NCI-H146 (cell line): Measurements from ENCODE around the gene AHNAK2.
"Not testable (repeated sequence)": the region's sequence is repeated elsewhere in the genome, so short reads cannot be mapped to it uniquely, and the experiment has no call there.

Experiments
- DNase-seq: peaks from one replicate; lab custom pipeline; 2025; lab: John Stamatoyannopoulos, UW

The AHNAK2 gene

DNA sequence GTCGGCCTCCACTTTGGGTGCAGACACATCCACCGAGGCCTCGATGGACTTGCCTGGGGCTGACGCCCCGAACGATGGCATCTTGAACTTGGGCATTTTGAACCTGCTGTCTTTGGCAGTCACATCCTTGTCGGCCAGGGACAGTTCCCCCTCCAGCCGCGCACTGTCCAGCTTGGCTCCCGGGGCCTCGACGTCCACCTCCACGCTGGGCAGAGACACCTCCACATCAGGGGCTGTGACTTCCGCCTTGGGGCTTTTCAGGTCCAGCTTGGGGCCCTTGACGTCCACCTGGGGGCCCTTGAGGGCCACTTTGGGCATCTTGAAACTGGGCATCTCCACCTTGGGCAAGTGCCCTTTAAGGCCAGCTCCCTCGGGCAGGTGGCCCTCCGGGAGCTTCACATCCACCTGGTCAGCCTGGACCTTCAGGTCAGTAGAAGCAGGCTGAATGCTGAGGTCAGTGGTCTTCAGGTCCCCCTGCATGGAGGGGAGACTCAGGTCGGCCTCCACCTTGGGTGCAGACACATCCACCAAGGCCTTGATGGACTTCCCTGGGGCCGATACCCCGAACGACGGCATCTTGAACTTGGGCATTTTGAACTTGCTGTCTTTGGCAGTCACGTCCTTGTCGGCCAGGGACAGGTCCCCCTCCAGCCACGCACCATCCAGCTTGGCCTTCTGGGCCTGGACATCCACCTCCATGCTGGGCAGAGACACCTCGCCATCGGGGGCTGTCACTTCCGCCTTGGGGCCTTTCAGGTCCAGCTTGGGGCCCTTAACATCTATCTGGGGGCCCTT lies 26.1 kb downstream of the AHNAK2 start:
- not testable (repeated sequence) for DNase-seq

DNA sequence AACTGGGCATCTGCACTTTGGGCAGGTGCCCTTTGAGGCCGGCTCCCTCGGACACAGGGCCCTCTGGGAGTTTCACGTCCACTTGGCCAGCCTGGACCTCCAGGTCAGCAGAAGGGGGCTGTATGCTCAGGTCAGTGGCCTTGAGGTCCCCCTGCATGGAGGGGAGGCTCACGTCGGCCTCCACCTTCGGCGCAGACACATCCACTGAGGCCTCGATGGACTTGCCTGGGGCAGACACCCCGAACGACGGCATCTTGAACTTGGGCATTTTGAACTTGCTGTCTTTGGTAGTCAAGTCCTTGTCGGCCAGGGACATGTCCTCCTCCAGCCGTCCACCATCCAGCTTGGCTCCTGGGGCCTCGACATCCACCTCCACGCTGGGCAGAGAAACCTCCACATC lies 27.5 kb downstream of the AHNAK2 start:
- not testable (repeated sequence) for DNase-seq

DNA sequence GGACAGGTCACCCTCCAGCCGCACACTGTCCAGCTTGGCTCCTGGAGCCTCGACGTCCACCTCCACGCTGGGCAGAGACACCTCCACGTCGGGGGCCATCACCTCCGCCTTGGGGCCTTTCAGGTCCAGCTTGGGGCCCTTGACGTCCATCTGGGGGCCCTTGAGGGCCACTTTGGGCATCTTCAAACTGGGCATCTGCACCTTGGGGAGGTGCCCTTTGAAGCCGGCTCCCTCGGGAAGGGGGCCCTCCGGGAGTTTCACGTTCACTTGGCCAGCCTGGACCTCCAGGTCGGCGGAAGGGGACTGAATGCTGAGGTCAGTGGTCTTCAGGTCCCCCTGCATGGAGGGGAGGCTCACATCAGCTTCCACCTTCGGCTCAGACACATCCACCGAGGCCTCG lies 28.2 kb downstream of the AHNAK2 start:
- DNase-seq, result no peak

DNA sequence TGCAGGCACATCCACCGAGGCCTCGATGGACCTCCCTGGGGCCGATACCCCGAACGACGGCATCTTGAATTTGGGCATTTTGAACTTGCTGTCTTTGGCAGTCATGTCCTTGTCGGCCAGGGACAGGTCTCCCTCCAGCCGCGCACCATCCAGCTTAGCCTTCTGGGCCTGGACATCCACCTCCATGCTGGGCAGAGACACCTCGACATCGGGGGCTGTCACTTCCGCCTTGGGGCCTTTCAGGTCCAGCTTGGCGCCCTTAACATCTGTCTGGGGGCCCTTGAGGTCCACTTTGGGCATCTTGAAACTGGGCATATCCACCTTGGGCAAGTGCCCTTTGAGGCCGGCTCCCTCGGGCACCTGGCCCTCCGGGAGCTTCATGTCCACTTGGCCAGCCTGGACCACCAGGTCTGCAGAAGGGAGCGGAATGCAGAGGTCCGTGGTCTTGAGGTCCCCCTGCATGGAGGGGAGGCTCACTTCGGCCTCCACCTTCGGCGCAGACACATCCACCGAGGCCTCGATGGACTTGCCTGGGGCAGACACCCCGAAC lies 28.7 kb downstream of the AHNAK2 start:
- DNase-seq, result not testable (repeated sequence)

DNA sequence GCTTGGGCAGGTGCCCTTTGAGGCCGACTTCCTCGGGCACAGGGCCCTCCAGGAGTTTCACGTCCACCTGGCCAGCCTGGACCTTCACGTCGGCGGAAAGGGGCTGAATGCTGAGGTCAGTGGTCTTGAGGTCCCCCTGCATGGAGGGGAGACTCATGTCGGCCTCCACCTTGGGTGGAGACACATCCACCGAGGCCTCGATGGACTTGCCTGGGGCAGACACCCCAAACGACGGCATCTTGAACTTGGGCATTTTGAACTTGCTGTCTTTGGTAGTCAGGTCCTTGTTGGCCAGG lies 29.5 kb downstream of the AHNAK2 start:
- no peak for DNase-seq

DNA sequence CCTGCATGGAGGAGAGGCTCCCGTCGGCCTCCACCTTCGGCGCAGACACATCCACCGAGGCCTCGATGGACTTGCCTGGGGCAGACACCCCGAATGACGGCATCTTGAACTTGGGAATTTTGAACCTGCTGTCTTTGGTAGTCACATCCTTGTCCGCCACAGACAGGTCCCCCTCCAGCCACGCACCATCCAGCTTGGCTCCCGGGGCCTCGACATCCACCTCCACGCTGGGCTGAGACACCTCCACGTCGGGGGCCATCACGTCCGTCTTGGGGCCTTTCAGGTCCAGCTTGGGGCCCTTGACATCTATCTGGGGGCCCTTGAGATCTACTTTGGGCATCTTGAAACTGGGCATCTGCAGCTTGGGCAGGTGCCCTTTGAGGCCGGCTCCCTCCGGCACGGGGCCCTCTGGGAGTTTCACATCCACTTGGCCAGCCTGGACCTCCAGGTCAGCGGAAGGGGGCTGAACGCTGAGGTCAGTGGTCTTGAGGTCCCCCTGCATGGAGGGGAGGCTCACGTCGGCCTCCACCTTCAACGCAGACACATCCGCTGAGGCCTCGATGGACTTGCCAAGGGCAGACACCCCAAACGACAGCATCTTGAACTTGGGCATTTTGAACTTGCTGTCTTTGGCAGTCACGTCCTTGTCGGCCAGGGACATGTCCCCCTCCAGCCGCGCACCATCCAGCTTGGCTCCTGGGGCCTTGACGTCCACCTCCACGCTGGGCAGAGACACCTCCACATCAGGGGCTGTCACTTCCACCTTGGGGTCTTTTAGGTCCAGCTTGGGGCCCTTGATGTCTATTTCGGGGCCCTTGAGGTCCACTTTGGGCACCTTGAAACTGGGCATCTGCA lies 30.1 kb downstream of the AHNAK2 start:
- DNase-seq, result not testable (repeated sequence)

DNA sequence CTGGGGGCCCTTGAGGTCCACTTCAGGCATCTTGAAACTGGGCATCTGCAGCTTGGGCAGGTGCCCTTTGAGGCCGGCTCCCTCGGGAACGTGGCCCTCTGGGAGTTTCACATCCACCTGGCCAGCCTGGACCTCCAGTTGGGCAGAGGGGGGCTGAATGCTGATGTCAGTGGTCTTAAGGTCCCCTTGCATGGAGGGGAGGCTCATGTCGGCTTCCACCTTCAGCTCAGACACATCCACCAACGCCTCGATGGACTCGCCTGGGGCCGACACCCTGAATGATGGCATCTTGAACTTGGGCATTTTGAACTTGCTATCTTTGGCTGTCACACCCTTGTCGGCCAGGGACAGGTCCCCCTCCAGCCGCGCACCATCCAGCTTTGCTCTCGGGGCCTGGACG lies 31.0 kb downstream of the AHNAK2 start:
- DNase-seq, result not testable (repeated sequence)

DNA sequence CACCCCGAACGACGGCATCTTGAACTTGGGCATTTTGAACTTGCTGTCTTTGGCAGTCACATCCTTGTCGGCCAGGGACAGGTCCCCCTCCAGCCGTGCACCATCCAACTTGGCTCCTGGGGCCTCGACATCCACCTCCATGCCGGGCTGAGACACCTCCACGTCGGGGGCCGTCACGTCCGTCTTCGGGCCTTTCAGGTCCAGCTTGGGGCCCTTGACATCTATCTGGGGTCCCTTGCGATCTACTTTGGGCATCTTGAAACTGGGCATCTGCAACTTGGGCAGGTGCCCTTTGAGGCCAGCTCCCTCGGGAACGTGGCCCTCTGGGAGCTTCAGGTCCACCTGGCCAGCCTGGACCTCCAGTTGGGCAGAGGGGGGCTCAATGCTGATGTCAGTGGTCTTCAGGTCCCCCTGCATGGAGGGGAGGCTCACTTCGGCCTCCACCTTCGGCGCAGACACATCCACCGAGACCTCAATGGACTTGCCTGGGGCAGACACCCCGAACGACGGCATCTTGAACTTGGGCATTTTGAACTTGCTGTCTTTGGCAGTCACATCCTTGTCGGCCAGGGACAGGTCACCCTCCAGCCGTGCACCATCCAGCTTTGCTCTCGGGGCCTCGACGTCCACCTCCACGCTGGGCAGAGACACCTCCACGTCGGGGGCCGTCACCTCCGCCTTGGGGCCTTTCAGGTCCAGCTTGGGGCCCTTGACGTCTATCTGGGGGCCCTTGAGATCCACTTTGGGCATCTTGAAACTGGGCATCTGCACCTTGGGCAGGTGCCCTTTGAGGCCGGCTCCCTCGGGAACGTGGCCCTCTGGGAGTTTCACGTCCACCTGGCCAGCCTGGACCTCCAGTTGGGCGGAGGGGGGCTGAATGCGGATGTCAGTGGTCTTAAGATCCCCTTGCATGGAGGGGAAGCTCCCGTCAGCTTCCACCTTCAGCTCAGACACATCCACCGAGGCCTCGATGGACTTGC lies 31.9 kb downstream of the AHNAK2 start:
- DNase-seq, result not testable (repeated sequence)

DNA sequence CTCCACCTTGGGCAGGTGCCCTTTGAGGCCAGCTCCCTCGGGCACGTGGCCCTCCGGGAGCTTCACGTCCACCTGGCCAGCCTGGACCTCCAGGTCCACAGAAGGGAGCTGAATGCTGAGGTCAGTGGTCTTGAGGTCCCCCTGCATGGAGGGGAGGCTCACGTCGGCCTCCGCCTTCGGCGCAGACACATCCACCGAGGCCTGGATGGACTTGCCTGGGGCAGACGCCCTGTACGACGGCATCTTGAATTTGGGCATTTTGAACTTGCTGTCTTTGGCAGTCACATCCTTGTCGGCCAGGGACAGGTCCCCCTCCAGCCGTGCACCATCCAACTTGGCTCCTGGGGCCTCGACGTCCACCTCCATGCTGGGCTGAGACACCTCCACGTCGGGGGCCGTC lies 32.9 kb downstream of the AHNAK2 start:
- not testable (repeated sequence) for DNase-seq

DNA sequence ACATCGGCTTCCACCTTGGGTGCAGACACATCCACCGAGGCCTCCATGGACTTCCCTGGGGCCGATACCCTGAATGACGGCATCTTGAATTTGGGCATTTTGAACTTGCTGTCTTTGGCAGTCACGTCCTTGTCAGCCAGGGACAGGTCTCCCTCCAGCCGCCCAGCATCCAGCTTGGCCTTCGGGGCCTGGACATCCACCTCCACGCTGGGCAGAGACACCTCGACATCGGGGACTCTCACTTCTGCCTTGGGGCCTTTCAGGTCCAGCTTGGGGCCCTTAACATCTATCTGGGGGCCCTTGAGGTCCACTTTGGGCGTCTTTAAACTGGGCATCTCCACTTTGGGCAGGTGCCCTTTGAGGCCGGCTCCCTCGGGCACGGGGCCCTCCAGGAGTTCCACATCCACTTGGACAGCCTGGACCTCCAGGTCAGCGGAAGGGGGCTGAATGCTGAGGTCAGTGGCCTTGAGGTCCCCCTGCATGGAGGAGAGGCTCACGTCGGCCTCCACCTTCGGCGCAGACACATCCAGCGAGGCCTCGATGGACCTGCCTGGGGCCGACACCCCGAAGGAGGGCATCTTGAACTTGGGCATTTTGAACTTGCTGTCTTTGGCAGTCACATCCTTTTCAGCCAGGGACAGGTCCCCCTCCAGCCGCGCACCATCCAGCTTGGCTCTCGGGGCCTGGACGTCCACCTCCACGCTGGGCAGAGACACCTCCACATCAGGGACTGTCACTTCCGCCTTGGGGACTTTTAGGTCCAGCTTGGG lies 33.6 kb downstream of the AHNAK2 start:
- not testable (repeated sequence) for DNase-seq

DNA sequence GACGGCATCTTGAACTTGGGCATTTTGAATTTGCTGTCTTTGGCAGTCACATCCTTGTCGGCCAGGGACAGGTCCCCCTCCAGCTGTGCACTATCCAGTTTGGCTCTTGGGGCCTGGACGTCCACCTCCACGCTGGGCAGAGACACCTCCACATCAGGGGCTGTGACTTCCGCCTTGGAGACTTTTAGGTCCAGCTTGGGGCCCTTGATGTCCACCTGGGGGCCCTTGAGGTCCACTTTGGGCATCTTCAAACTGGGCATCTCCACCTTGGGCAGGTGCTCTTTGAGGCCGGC lies 34.2 kb downstream of the AHNAK2 start:
- DNase-seq, result not testable (repeated sequence)

DNA sequence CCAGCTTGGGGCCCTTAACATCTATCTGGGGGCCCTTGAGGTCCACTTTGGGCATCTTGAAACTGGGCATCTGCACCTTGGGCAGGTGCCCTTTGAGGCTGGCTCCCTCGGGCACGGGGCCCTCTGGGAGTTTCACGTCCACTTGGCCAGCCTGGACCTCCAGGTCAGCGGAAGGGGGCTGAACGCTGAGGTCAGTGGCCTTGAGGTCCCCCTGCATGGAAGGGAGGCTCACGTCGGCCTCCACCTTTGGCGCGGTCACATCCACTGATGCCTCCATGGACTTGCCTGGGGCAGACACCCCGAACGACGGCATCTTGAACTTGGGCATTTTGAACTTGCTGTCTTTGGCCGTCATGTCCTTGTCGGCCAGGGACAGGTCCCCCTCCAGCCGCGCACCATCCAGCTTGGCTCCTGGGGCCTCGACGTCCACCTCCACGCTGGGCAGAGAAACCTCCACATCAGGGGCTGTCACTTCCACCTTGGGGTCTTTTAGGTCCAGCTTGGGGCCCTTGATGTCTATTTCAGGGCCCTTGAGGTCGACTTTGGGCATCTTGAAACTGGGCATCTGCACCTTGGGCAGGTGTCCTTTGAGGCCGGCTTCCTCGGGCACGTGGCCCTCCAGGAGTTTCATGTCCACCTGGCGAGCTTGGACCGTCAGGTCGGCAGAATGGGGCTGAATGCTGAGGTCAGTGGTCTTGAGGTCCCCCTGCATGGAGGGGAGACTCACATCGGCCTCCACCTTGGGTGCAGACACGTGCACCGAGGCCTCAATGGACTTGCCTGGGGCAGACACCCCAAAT lies 34.8 kb downstream of the AHNAK2 start:
- not testable (repeated sequence) for DNase-seq

DNA sequence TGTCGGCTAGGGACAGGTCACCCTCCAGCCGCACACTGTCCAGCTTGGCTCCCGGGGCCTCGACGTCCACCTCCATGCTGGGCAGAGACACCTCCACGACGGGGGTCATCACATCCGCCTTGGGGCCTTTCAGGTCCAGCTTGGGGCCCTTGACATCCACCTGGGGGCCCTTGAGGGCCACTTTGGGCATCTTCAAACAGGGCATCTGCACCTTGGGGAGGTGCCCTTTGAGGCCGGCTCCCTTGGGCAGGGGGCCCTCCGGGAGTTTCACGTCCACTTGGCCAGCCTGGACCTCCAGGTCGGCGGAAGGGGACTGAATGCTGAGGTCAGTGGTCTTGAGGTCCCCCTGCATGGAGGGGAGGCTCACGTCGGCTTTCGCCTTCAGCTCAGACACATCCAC lies 35.6 kb downstream of the AHNAK2 start:
- DNase-seq, result no peak

DNA sequence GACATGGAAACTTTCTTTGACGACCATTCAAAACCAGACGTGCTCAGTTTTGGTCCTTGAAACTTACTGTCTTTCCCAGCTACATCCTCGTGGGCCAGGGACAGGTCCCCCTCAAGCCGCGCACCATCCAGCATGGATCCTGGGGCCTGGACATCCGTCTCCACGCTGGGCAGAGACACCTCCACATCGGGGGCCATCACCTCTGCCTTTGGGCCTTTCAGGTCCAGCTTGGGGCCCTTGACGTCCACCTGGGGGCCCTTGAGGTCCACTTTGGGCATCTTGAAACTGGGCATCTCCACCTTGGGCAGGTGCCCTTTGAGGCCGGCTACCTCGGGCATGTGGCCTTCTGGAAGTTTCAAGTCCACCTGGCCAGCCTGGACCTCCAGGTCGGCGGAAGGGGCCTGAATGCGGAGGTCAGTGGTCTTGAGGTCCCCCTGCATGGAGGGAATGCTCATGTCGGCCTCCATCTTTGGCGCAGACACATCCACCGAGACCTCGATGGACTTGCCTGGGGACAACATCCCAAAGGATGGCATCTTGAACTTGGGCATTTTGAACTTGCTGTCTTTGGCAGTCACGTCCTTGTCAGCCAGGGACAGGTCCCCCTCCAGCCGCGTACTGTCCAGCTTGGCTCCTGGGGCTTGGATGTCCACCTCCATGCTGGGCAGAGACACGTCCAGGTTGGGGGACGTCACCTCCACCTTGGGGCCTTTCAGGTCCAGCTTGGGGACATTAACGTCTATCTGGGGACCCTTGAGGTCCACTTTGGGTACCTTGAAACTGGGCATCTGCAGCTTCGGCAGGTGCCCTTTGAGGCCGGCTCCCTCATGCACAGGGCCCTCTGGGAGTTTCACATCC lies 36.4 kb downstream of the AHNAK2 start:
- DNase-seq, result no peak

DNA sequence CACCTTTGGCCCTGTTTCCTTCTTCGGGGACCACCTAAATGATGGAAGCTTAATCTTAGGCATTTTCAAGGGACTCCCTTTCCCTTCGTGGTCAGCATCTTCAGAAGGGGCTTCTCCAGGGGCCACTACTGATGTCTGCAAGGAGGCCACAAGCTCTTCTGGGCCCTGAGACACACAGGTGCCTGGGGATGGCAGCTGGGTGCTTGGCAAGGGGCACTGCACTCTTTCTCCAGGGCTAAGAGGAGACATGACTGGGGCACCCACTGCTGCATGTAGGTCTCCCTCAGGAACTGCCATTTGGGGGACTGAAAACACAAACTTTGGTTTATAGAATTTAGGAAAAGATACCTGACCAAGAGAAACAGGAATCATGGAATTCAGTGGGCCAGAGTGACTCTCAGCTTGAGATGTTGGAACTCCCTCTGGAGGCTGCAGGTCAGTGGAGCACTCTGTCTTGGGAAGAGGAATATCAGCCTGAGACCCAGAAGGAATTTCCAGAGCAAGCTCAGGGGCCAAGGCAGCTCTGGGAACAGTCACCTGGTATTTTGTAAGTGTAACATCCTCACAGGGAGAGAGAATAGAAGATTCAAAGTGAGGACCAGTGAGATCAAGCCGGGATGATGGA lies 37.5 kb downstream of the AHNAK2 start:
- DNase-seq, result no peak

DNA sequence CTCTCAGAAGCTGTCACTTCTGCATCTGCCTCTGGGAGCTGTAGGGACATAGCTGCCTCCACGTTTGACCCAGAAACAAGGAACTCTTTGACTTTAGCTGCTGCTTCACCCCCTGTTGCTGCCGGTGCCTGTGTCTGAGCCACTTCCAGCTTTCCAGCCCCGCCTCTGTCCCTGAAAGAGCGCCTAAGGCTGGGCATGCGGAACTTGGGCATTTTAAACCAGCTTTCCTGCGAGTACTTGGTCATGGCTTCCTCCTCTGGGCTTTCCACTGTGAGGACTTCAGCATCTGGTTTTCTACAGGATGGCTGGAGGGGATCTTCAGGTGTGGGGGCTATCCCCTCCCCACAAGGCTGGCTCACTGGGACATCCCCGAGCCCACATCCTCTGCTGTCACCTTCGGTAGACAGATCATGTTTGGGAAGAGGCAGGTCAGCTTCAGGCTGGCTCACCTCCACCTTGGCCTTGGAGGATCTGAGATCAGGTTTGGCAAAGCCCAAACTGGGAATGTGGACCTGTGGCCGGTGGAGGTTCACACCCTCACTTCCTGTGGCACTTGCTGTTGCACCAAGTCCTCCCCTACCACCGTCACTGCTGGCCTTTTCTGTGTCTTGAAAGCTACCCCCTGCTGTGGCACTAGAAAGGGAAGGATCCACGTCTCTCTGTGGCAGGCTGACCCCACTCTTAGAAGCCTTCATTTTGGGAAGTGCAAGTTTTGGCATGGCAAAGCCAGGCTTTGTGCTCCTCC lies 38.3 kb downstream of the AHNAK2 start:
- no peak for DNase-seq

DNA sequence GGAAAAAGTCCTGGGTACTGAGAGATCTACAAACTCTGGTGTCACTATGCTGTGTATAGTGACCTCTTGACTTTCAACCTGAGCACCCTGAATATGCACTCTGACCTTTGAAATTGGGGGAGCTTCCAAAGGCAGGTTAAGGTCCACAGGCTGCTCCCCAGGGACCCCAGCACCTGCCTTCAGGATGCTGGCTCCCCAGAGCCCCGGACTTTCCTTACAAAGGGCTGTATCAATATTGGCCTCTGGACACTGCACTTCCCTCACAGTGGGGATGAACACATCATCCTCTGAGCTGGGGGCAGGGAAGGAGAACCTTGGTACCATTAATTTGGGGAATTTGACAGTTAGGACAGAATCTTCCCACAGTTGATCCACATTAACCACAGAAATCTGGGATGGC lies 39.2 kb downstream of the AHNAK2 start:
- no peak for DNase-seq

DNA sequence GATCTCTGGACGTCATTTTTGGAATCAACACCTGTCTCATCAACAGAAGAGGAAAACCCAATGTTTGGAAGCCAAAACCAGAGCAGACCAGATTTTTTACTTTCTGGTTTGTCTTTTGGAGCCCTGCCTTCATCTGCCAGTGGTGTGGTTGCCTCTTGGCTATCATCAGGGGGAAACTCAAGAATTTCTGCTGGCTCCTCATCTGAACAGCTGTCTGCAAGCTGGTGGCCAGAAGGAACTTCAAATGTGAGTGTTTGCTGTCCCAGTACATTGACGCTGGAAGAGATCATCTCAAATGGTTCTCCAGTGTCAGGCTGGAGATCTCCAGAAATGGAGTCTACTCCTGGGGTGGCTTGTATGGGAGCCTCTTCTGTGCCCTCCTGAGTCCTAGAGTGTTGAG lies 39.7 kb downstream of the AHNAK2 start:
- no peak for DNase-seq
